Epithelial cell of esophagus (primary cell): Measurements from ENCODE around the gene CBY1.

Experiments
- DNase-seq: peaks from one replicate; pipeline ENCODE4 v3.0.0; 2010; ENCODE audit warnings: low read depth
- H3K4me3 ChIP-seq: 2 replicates; pipeline ENCODE4 v1.5.1; 2011; ENCODE audit warnings: mild to moderate bottlenecking, low read length, control low read depth
- CTCF ChIP-seq: IDR thresholded peaks from 2 replicates; pipeline ENCODE4 v1.5.1; 2011; ENCODE audit warnings: low read depth, mild to moderate bottlenecking, low read length, control low read depth, inconsistent platforms; ENCODE audit not compliant: insufficient read depth; ENCODE audit errors: missing control alignments

CBY1 gene

DNA sequence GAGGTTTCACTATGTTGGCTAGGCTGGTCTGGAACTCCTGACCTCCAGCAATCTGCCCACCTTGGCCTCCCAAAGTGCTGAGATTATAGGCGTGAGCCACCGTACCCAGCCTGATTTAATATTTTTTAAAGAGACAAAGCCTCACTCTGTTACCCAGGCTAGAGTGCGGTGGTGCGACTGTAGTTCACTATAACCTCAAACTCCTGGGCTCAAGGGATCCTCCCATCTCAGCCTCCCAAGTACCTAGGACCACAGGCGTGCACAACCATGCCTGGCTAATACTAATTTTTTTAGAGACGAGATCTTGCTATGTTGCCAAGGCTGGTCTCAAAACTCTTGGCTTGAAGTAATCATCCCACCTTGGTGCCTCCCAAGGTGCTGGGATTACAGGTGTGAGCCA is 62.8 kb downstream of the CBY1 start:
- no peak for TF ChIP-seq CTCF
- H3K4me3 ChIP-seq: no peak overlapping the region
- DNase-seq: no peak

- H3K4me3 ChIP-seq: no peak overlapping the region
- no peak for DNase-seq
- no peak for TF ChIP-seq CTCF
Observed at GRCh38 chr22:38720350-38720749, 63.9 kb downstream of the CBY1 start.

DNA sequence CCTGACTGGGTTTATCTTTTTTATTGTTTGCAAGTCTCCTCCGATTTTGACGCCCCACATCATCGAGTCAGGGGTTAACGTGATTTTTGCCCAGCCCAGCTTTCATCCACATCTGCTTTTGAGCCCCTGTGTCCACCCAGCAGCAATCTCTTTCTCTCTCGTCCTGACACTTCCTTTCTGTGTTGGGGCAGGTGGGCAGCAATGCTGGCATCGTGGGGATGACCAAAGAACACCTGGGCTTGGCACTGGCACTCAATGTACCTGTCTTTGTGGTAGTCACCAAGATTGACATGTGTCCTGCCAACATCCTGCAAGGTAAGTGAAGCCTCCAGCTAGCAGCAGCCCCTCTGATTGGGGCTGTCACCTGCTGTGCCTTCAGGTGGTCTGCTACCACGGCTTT is 65.1 kb downstream of the CBY1 start:
- TF ChIP-seq CTCF: no peak
- no peak overlapping the region for H3K4me3 ChIP-seq
- DNase-seq: no peak
